Panc1 (cell line): Measurements from ENCODE around the gene FJX1. TPM values are rescaled to one million over a fixed set of nuclear protein-coding genes. Genes with fewer than 3 reads are reported as not detected.

Experiments
- ATAC-seq: fragments of 200-7000 bp; cut with Tn5 transposase; 2 replicates; pipeline ENCODE4 v1.9.1; 2020; ENCODE audit warnings: mild to moderate bottlenecking, moderate library complexity
- BruUV-seq: library from RNA; stranded (reverse); fragments of 400-500 nt; replicated peaks from 2 replicates; lab custom pipeline; 2021; lab: Mats Ljungman, UMichigan
- CTCF ChIA-PET: fragments of 300-600 bp; sonication (Branson Sonifier 250); formaldehyde crosslinking; loops from one replicate; lab custom pipeline; 2022; ENCODE audit warnings: antibody characterized with exemption; lab: Charles Lee
- POLR2A ChIA-PET: fragments of 300-600 bp; sonication (Branson Sonifier 250); formaldehyde crosslinking; loops from one replicate; lab custom pipeline; 2022; ENCODE audit warnings: antibody characterized with exemption; lab: Charles Lee
- DNase-seq: peaks from one replicate; pipeline ENCODE4 v3.0.0-alpha.2; 2010; ENCODE audit warnings: low read depth, low spot score
- H3K27ac ChIP-seq: 2 replicates; pipeline ENCODE4 v1.5.1; 2011; ENCODE audit warnings: mild to moderate bottlenecking, low read length, inconsistent platforms
- H3K27me3 ChIP-seq: fragments of 200-500 bp; sonication (Bioruptor generic); 2 replicates; pipeline ENCODE4 v1.6.0; 2014; ENCODE audit warnings: low read length, inconsistent platforms; ENCODE audit not compliant: control insufficient read depth, insufficient read depth
- H3K36me3 ChIP-seq: fragments of 200-500 bp; sonication (Bioruptor generic); 2 replicates; pipeline ENCODE4 v1.5.1; 2014; ENCODE audit warnings: inconsistent platforms, mild to moderate bottlenecking, low read length, moderate library complexity; ENCODE audit not compliant: control insufficient read depth, insufficient read depth
- H3K4me1 ChIP-seq: 2 replicates; pipeline ENCODE4 v1.5.1; 2011; ENCODE audit warnings: inconsistent platforms, mild to moderate bottlenecking, low read length, moderate library complexity; ENCODE audit not compliant: control insufficient read depth, insufficient read depth
- H3K4me3 ChIP-seq, 2 experiments: 2 replicates each; pipeline ENCODE4 v1.5.1; 2011 to 2012; ENCODE audit warnings: low read depth in 2 of 2, low read length in 2 of 2, mild to moderate bottlenecking in 2 of 2, inconsistent platforms in 1 of 2, moderate library complexity in 1 of 2
- H3K9me3 ChIP-seq: fragments of 200-500 bp; sonication (Bioruptor generic); 2 replicates; pipeline ENCODE4 v1.5.1; 2014; ENCODE audit warnings: low read depth, mild to moderate bottlenecking, inconsistent platforms, low read length, moderate library complexity; ENCODE audit not compliant: control insufficient read depth, insufficient read depth
- POLR2AphosphoS5 ChIP-seq: IDR thresholded peaks from 2 replicates; pipeline ENCODE4 v1.6.1; 2012; ENCODE audit warnings: mild to moderate bottlenecking, low read depth, low read length, moderate library complexity
- SIN3A ChIP-seq: IDR thresholded peaks from 2 replicates; pipeline ENCODE4 v1.6.1; 2012; ENCODE audit warnings: low read depth, mild to moderate bottlenecking, low read length, moderate library complexity, borderline replicate concordance; ENCODE audit not compliant: insufficient read depth
- TCF7L2 ChIP-seq: IDR thresholded peaks from 2 replicates; pipeline ENCODE4 v1.6.1; 2011; ENCODE audit warnings: mild to moderate bottlenecking, low read depth, low read length, inconsistent platforms
- in situ Hi-C: cut with HindIII; loops from 2 replicates; pipeline ENCODE4 v1.10.0; 2016; ENCODE audit warnings: low sequenced_read_pairs, low pct_unique_long_range_greater_than_20kb
- intact Hi-C: fragments of 100-400 bp; cut with micrococcal nuclease; formaldehyde crosslinking; loops from one replicate; pipeline ENCODE4 v1.10.0; 2022; ENCODE audit not compliant: unreplicated experiment
- total RNA-seq: library from RNA; stranded (reverse); gene quantifications from one replicate; pipeline ENCODE4 v1.2.1, GENCODE V29; 2021; ENCODE audit not compliant: unreplicated experiment
- TF ChIP-seq, protein P1 (sequence below): fragments of 450-650 bp; IDR thresholded peaks from 2 replicates; pipeline ENCODE4 v1.5.1; 2017; ENCODE audit warnings: mild to moderate bottlenecking
- TF ChIP-seq, protein P2 (sequence below), 2 experiments: IDR thresholded peaks; 2 replicates each; pipeline ENCODE4 v1.6.1; 2011 to 2012; ENCODE audit warnings: low read depth in 2 of 2, control low read depth in 1 of 2, low read length in 1 of 2, mild to moderate bottlenecking in 1 of 2, moderate library complexity in 1 of 2; ENCODE audit not compliant: insufficient read depth in 1 of 2

The FJX1 gene
- total RNA-seq, 1 experiment from 2014 or later: 31.1 TPM

- in situ Hi-C loops (no loop called here), intact Hi-C loops (no loop called here)
- TF ChIP-seq POLR2AphosphoS5 (no peak), SIN3A (no peak), TCF7L2 (no peak)
- TF ChIP-seq, protein P1, sequence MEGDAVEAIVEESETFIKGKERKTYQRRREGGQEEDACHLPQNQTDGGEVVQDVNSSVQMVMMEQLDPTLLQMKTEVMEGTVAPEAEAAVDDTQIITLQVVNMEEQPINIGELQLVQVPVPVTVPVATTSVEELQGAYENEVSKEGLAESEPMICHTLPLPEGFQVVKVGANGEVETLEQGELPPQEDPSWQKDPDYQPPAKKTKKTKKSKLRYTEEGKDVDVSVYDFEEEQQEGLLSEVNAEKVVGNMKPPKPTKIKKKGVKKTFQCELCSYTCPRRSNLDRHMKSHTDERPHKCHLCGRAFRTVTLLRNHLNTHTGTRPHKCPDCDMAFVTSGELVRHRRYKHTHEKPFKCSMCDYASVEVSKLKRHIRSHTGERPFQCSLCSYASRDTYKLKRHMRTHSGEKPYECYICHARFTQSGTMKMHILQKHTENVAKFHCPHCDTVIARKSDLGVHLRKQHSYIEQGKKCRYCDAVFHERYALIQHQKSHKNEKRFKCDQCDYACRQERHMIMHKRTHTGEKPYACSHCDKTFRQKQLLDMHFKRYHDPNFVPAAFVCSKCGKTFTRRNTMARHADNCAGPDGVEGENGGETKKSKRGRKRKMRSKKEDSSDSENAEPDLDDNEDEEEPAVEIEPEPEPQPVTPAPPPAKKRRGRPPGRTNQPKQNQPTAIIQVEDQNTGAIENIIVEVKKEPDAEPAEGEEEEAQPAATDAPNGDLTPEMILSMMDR: no peak
- TF ChIP-seq, protein P2, sequence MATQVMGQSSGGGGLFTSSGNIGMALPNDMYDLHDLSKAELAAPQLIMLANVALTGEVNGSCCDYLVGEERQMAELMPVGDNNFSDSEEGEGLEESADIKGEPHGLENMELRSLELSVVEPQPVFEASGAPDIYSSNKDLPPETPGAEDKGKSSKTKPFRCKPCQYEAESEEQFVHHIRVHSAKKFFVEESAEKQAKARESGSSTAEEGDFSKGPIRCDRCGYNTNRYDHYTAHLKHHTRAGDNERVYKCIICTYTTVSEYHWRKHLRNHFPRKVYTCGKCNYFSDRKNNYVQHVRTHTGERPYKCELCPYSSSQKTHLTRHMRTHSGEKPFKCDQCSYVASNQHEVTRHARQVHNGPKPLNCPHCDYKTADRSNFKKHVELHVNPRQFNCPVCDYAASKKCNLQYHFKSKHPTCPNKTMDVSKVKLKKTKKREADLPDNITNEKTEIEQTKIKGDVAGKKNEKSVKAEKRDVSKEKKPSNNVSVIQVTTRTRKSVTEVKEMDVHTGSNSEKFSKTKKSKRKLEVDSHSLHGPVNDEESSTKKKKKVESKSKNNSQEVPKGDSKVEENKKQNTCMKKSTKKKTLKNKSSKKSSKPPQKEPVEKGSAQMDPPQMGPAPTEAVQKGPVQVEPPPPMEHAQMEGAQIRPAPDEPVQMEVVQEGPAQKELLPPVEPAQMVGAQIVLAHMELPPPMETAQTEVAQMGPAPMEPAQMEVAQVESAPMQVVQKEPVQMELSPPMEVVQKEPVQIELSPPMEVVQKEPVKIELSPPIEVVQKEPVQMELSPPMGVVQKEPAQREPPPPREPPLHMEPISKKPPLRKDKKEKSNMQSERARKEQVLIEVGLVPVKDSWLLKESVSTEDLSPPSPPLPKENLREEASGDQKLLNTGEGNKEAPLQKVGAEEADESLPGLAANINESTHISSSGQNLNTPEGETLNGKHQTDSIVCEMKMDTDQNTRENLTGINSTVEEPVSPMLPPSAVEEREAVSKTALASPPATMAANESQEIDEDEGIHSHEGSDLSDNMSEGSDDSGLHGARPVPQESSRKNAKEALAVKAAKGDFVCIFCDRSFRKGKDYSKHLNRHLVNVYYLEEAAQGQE (IDR thresholded peaks at IDR 0.05; ENCODE audit: insufficient read depth in 1 of 2, low read depth in 2 of 2, low read length in 1 of 2): no peak
- ATAC-seq (no peak), DNase-seq (no peak)
- Histone ChIP-seq H3K4me3 (no peak overlapping the region), H3K9me3 (no peaks in the 10 kb centered on the region), H3K27me3 (peaks cover 14% of the 10 kb centered on the region; the same call in 1 of the 2 replicates), H3K36me3 (no peaks in the 10 kb centered on the region), H3K4me1 (no peaks in the 10 kb centered on the region), H3K27ac (no peak overlapping the region)
- no TSS peak for BruUV-seq
- CTCF ChIA-PET: no interaction called here
- POLR2A ChIA-PET: interaction anchor here (0.6 kb wide), 1 partner anchor 421 kb away, joined by 3 read pairs; no protein-coding TSS in a partner anchor
Measured at GRCh38 chr11:35602160-35602793, 16.0 kb upstream of the FJX1 start.

- H3K4me1 ChIP-seq: no peaks in the 10 kb centered on the region
- TF ChIP-seq, protein P2 (IDR thresholded peaks at IDR 0.05; ENCODE audit: insufficient read depth in 1 of 2, low read depth in 2 of 2, low read length in 1 of 2): no peak
- no peak for TF ChIP-seq TCF7L2
- no peak for TF ChIP-seq SIN3A
- TF ChIP-seq, protein P1: no peak
- TF ChIP-seq POLR2AphosphoS5: no peak
- no peaks in the 10 kb centered on the region for H3K9me3 ChIP-seq
- no TSS peak for BruUV-seq
- POLR2A ChIA-PET: no interaction called here
- intact Hi-C loops (no loop called here), in situ Hi-C loops (no loop called here)
- DNase-seq (no peak), ATAC-seq (no peak)
- H3K27me3 ChIP-seq: peaks cover 18% of the 10 kb centered on the region; the same call in 1 of the 2 replicates
- no peak overlapping the region for H3K27ac ChIP-seq
- no peak overlapping the region for H3K4me3 ChIP-seq
- CTCF ChIA-PET: no interaction called here
- H3K36me3 ChIP-seq: no peaks in the 10 kb centered on the region
Measured at GRCh38 chr11:35602979-35603378, 15.3 kb upstream of the FJX1 start.
